22Rv1 (cell line): ENCODE measurements around the gene IFT20.

Source experiments
- ZFX ChIP-seq: fragments of 450-650 bp; IDR thresholded peaks from 2 replicates; pipeline ENCODE4 v1.6.1; 2017; ENCODE audit warnings: antibody characterized with exemption, borderline replicate concordance
- TF ChIP-seq, protein P1 (sequence below): fragments of 450-650 bp; IDR thresholded peaks from 2 replicates; pipeline ENCODE4 v1.5.1; 2017; ENCODE audit warnings: mild to moderate bottlenecking

- TF ChIP-seq, protein P1, sequence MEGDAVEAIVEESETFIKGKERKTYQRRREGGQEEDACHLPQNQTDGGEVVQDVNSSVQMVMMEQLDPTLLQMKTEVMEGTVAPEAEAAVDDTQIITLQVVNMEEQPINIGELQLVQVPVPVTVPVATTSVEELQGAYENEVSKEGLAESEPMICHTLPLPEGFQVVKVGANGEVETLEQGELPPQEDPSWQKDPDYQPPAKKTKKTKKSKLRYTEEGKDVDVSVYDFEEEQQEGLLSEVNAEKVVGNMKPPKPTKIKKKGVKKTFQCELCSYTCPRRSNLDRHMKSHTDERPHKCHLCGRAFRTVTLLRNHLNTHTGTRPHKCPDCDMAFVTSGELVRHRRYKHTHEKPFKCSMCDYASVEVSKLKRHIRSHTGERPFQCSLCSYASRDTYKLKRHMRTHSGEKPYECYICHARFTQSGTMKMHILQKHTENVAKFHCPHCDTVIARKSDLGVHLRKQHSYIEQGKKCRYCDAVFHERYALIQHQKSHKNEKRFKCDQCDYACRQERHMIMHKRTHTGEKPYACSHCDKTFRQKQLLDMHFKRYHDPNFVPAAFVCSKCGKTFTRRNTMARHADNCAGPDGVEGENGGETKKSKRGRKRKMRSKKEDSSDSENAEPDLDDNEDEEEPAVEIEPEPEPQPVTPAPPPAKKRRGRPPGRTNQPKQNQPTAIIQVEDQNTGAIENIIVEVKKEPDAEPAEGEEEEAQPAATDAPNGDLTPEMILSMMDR, result no peak
- no peak for TF ChIP-seq ZFX
Measured at GRCh38 chr17:28327031-28327607, 8.2 kb downstream of the IFT20 start.
